ENCODE results near the gene UBASH3B. TPM values are rescaled to one million over a fixed set of nuclear protein-coding genes. Genes with fewer than 3 reads are reported as not detected.

Gene UBASH3B
- total and polyA plus RNA-seq, 2 of the 13 experiments (the other 11 are each of a cell fraction or from before 2014, with no cell fraction given): 4.4 to 7.6 TPM

- TF ChIP-seq CREM (IDR thresholded peaks at IDR 0.05) (no peak), CREM (CRISPR knock-in tag; IDR thresholded peaks at IDR 0.05) (no peak), ATF7-NPFF (CRISPR knock-in tag; IDR thresholded peaks at IDR 0.05; ENCODE audit: low read depth) (peak; percentile 23; the same call in 1 of the 2 replicates), MYPOP (CRISPR knock-in tag; IDR thresholded peaks at IDR 0.05) (no peak), PBX3 (CRISPR knock-in tag; IDR thresholded peaks at IDR 0.05; ENCODE audit: borderline replicate concordance) (0 out of 2 replicates have a peak, but pooled peaks have one; percentile 19), ZNF281 (CRISPR knock-in tag; IDR thresholded peaks at IDR 0.05; ENCODE audit: borderline replicate concordance) (no peak), ZNF30 (CRISPR knock-in tag; IDR thresholded peaks at IDR 0.05) (no peak), ZNF414 (CRISPR knock-in tag; IDR thresholded peaks at IDR 0.05) (no peak), TBL1XR1 (IDR thresholded peaks at IDR 0.05; ENCODE audit: borderline replicate concordance, low read length, partially characterized antibody) (no peak), ZFP90 (CRISPR knock-in tag; IDR thresholded peaks at IDR 0.05; ENCODE audit: borderline replicate concordance) (0 out of 2 replicates have a peak, but pooled peaks have one; percentile 33), RERE (CRISPR knock-in tag; IDR thresholded peaks at IDR 0.05; ENCODE audit: low read depth) (no peak), GZF1 (CRISPR knock-in tag; IDR thresholded peaks at IDR 0.05) (no peak), ZNF878 (CRISPR knock-in tag; IDR thresholded peaks at IDR 0.05) (no peak), ADNP (CRISPR knock-in tag; IDR thresholded peaks at IDR 0.05) (no peak), NKX3-1 (CRISPR knock-in tag; IDR thresholded peaks at IDR 0.05) (peak; percentile 38; the same call in 1 of the 2 replicates), ZNF335 (CRISPR knock-in tag; IDR thresholded peaks at IDR 0.05) (no peak), ZNF460 (CRISPR knock-in tag; IDR thresholded peaks at IDR 0.05; ENCODE audit: borderline replicate concordance) (no peak), MIER3 (CRISPR knock-in tag; IDR thresholded peaks at IDR 0.05; ENCODE audit: borderline replicate concordance) (no peak), ZFP36L1 (CRISPR knock-in tag; IDR thresholded peaks at IDR 0.05) (no peak)
These were observed at the start of gene UBASH3B (continued) for GRCh38 chr11:122655527-122656072.

Data from HepG2 (cell line).